Keratinocyte (primary cell): ENCODE data around the gene PPP1R3A. TPM values are rescaled to one million over a fixed set of nuclear protein-coding genes. Genes with fewer than 3 reads are reported as not detected.

Experiments
- DNase-seq: peaks from one replicate; pipeline ENCODE4 v3.0.0-alpha.2; 2011; ENCODE audit warnings: low read depth, missing footprints, low spot score
- FAIRE-seq: peaks from 2 replicates; lab custom pipeline; 2011; peaks lifted over from hg19 to GRCh38; lab: Jason Lieb, UNC
- H2AFZ ChIP-seq: 2 replicates; pipeline ENCODE4 v1.6.0; 2012; ENCODE audit warnings: low read length, control low read depth, inconsistent platforms; ENCODE audit not compliant: control insufficient read depth
- H3K27ac ChIP-seq: 2 replicates; pipeline ENCODE4 v1.5.1; 2011; ENCODE audit warnings: low read length; ENCODE audit not compliant: control insufficient read depth, insufficient read depth
- H3K27me3 ChIP-seq: 3 replicates; pipeline ENCODE4 v1.6.0; 2011; ENCODE audit warnings: low read length; ENCODE audit not compliant: control insufficient read depth, insufficient read depth; ENCODE audit errors: extremely low read depth
- H3K36me3 ChIP-seq, 2 experiments: 2 replicates in 1 of 2; 3 replicates in 1 of 2; pipeline ENCODE4 v1.5.1; 2011; ENCODE audit warnings: low read length in 2 of 2, mild to moderate bottlenecking in 1 of 2; ENCODE audit not compliant: control insufficient read depth in 2 of 2, insufficient read depth in 2 of 2; ENCODE audit errors: extremely low read depth in 1 of 2
- H3K4me1 ChIP-seq: 3 replicates; pipeline ENCODE4 v1.5.1; 2011; ENCODE audit warnings: low read length; ENCODE audit not compliant: control insufficient read depth, insufficient read depth; ENCODE audit errors: extremely low read depth
- H3K4me2 ChIP-seq: 3 replicates; pipeline ENCODE4 v1.6.0; 2011; ENCODE audit warnings: low read depth, low read length; ENCODE audit not compliant: control insufficient read depth, insufficient read depth; ENCODE audit errors: extremely low read depth
- H3K4me3 ChIP-seq, 3 experiments: fragments of 200-600 bp in 1 of 3; sonication (generic) in 1 of 3; 2 replicates in 2 of 3; 3 replicates in 1 of 3; pipeline ENCODE4 v1.5.1; 2011 to 2016; ENCODE audit warnings: low read length in 3 of 3, mild to moderate bottlenecking in 3 of 3, control low read depth in 2 of 3, inconsistent platforms in 1 of 3, low read depth in 1 of 3, mixed read lengths in 1 of 3, mixed run types in 1 of 3, moderate library complexity in 1 of 3; ENCODE audit not compliant: control insufficient read depth in 2 of 3, insufficient read depth in 2 of 3; ENCODE audit errors: extremely low read depth in 1 of 3
- H3K79me2 ChIP-seq: 2 replicates; pipeline ENCODE4 v1.6.0; 2012; ENCODE audit warnings: low read length; ENCODE audit not compliant: control insufficient read depth, insufficient read depth
- H3K9ac ChIP-seq: 3 replicates; pipeline ENCODE4 v1.6.0; 2011; ENCODE audit warnings: low read length; ENCODE audit not compliant: control insufficient read depth, insufficient read depth; ENCODE audit errors: extremely low read depth
- H3K9me1 ChIP-seq: 3 replicates; pipeline ENCODE4 v1.6.0; 2011; ENCODE audit warnings: low read length; ENCODE audit not compliant: control insufficient read depth, insufficient read depth; ENCODE audit errors: extremely low read depth
- H3K9me3 ChIP-seq: 2 replicates; pipeline ENCODE4 v1.5.1; 2012; ENCODE audit warnings: low read depth, low read length; ENCODE audit not compliant: control insufficient read depth
- H4K20me1 ChIP-seq: 3 replicates; pipeline ENCODE4 v1.6.0; 2011; ENCODE audit warnings: low read length; ENCODE audit not compliant: control insufficient read depth, insufficient read depth; ENCODE audit errors: extremely low read depth
- EZH2 ChIP-seq: IDR thresholded peaks from one replicate; pipeline ENCODE4 v1.6.1; 2012; ENCODE audit warnings: inconsistent platforms, mild to moderate bottlenecking, low read length, moderate library complexity
- dilution Hi-C: fragments of 300-500 bp; cut with MboI; formaldehyde crosslinking; loops from one replicate; pipeline ENCODE4 v1.7.0; 2020; ENCODE audit warnings: low sequenced_read_pairs; ENCODE audit not compliant: extremely low pct_ligation_motif_present
- polyA plus RNA-seq, 5 experiments: library from polyadenylated mRNA; depleted of rRNA in 3 of 5; stranded (reverse) in 3 of 5; stranded (forward) in 1 of 5; unstranded in 1 of 5; fragments of >200 nt; gene quantifications; 1 replicate in 1 of 5; 2 replicates in 3 of 5; 3 replicates in 1 of 5; pipeline versions ENCODE4 v1.2.1 to v1.2.3, GENCODE V29; 2011 to 2012; ENCODE audit warnings: missing spikeins in 2 of 5, low read depth in 1 of 5, low replicate concordance in 1 of 5
- TF ChIP-seq, protein P1 (sequence below), 3 experiments: IDR thresholded peaks in 1 of 3; conservative IDR thresholded peaks in 1 of 3; optimal IDR thresholded peaks in 1 of 3; 2 replicates in 2 of 3; 3 replicates in 1 of 3; pipeline versions ENCODE3 to v1.5.1; 2011; ENCODE audit warnings: low read length in 3 of 3, mild to moderate bottlenecking in 3 of 3, moderate library complexity in 2 of 3, control low read depth in 1 of 3, inconsistent platforms in 1 of 3; ENCODE audit not compliant: insufficient read depth in 2 of 3; ENCODE audit errors: extremely low read depth in 1 of 3

The PPP1R3A gene
- polyA plus RNA-seq, 1 donor (not counting 4 experiments of a cell fraction or from before 2014, with no cell fraction given): not detected

DNA sequence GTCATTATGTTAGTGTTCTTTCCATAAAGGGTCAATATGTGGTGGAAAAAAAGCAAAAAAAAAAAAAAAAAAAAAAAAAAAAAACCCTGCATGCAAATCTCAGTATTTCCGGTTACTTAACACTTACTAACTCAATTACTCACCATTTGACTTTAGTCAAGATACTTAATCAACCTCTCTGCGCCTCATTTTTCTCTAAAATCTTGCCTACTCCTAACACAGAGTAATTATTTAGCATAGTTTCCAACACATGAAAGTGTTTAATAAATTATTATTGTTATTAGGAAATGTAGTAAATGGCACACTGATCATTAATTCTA lies 27.8 kb downstream of the PPP1R3A start:
- Histone ChIP-seq H2AFZ (no peak overlapping the region), H3K36me3 (no peaks in the 10 kb centered on the region), H3K27ac (no peak overlapping the region), H3K4me2 (no peak overlapping the region), H3K9me1 (no peaks in the 10 kb centered on the region), H4K20me1 (no peaks in the 10 kb centered on the region), H3K9me3 (no peaks in the 10 kb centered on the region), H3K27me3 (no peaks in the 10 kb centered on the region), H3K9ac (no peak overlapping the region), H3K4me1 (no peaks in the 10 kb centered on the region), H3K79me2 (no peaks in the 10 kb centered on the region), H3K4me3 (no peak overlapping the region)
- TF ChIP-seq, protein P1, sequence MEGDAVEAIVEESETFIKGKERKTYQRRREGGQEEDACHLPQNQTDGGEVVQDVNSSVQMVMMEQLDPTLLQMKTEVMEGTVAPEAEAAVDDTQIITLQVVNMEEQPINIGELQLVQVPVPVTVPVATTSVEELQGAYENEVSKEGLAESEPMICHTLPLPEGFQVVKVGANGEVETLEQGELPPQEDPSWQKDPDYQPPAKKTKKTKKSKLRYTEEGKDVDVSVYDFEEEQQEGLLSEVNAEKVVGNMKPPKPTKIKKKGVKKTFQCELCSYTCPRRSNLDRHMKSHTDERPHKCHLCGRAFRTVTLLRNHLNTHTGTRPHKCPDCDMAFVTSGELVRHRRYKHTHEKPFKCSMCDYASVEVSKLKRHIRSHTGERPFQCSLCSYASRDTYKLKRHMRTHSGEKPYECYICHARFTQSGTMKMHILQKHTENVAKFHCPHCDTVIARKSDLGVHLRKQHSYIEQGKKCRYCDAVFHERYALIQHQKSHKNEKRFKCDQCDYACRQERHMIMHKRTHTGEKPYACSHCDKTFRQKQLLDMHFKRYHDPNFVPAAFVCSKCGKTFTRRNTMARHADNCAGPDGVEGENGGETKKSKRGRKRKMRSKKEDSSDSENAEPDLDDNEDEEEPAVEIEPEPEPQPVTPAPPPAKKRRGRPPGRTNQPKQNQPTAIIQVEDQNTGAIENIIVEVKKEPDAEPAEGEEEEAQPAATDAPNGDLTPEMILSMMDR (optimal IDR thresholded peaks at IDR 0.05 in 1 of 3, IDR thresholded peaks at IDR 0.05 in 1 of 3, conservative IDR thresholded peaks at IDR 0.05 in 1 of 3; ENCODE audit: extremely low read depth in 1 of 3, insufficient read depth in 2 of 3, low read length in 3 of 3): no peak
- TF ChIP-seq EZH2: no peak
- FAIRE-seq (no peak), DNase-seq (no peak)
- dilution Hi-C loops: no loop called here

DNA sequence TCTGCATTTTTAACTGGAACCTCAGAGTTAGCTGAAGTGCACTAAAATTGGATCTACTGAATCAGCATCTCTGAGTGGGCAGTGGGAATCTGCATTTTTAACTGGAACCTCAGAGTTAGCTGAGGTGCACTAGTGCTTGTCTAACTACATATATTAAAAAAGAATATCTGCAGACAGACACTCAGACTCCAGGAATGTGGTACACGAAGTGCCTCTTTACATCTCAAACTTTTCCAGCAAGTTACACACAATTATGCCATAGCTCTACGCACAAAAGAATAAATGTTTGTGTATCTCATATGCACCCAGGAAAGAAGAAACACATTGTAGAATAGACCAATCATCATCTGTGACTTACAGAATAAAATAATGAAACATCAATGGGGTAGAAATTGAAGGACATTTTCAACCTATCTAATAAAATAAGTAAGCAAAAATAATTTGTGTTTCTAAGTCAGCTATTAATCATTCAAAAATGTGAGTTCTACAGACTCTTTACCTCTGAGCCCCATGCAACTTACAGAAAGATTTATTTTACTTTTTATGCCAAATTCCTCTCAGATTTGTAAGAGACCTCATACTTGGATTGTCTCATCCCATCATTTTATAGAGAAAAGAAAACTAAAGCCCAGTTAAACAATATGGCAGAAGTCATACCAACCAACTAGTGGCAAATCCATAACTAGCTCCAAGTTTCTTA lies 28.3 kb downstream of the PPP1R3A start:
- Histone ChIP-seq H3K27ac (no peak overlapping the region), H3K9me1 (no peaks in the 10 kb centered on the region), H3K4me2 (no peak overlapping the region), H3K4me1 (no peaks in the 10 kb centered on the region), H3K79me2 (no peaks in the 10 kb centered on the region), H3K9ac (no peak overlapping the region), H3K9me3 (no peaks in the 10 kb centered on the region), H4K20me1 (no peaks in the 10 kb centered on the region), H3K36me3 (no peaks in the 10 kb centered on the region), H3K4me3 (no peak overlapping the region), H2AFZ (no peak overlapping the region), H3K27me3 (no peaks in the 10 kb centered on the region)
- dilution Hi-C loops: no loop called here
- DNase-seq: no peak
- FAIRE-seq: no peak
- no peak for TF ChIP-seq EZH2

- TF ChIP-seq EZH2: no peak
- TF ChIP-seq, protein P1 (optimal IDR thresholded peaks at IDR 0.05 in 1 of 3, IDR thresholded peaks at IDR 0.05 in 1 of 3, conservative IDR thresholded peaks at IDR 0.05 in 1 of 3; ENCODE audit: extremely low read depth in 1 of 3, insufficient read depth in 2 of 3, low read length in 3 of 3): no peak
- dilution Hi-C loops: no loop called here
These were observed 35.7 kb downstream of the PPP1R3A start for GRCh38 chr7:113883096-113883495.

More at GRCh38 chr7:113883096-113883495, 35.7 kb downstream of the PPP1R3A start:
- no peaks in the 10 kb centered on the region for H4K20me1 ChIP-seq
- no peaks in the 10 kb centered on the region for H3K79me2 ChIP-seq
- no peaks in the 10 kb centered on the region for H3K27me3 ChIP-seq
- FAIRE-seq (no peak), DNase-seq (no peak)
- H3K9ac ChIP-seq: no peak overlapping the region
- no peaks in the 10 kb centered on the region for H3K4me1 ChIP-seq
- no peaks in the 10 kb centered on the region for H3K9me1 ChIP-seq
- H3K9me3 ChIP-seq: no peaks in the 10 kb centered on the region
- H3K27ac ChIP-seq: no peak overlapping the region
- H2AFZ ChIP-seq: no peak overlapping the region
- H3K4me3 ChIP-seq: no peak overlapping the region
- no peak overlapping the region for H3K4me2 ChIP-seq
- no peaks in the 10 kb centered on the region for H3K36me3 ChIP-seq
